Vagina (tissue), 2 donors: ENCODE measurements around the gene ATXN1. TPM values are rescaled to one million over a fixed set of nuclear protein-coding genes. Genes with fewer than 3 reads are reported as not detected.
"Not testable (repeated sequence)": the region's sequence is repeated elsewhere in the genome, so short reads cannot be mapped to it uniquely, and the experiment has no call there.

ENCODE experiments used
- DNase-seq, 2 donors: peaks; one replicate each; pipeline ENCODE4 v3.0.0-alpha.2; 2017; ENCODE audit errors: extremely low spot score in 2 of 2
- H3K27ac ChIP-seq: fragments of 200-600 bp; sonication (generic); one replicate; pipeline ENCODE4 v1.5.1; 2019
- H3K27me3 ChIP-seq: fragments of 200-600 bp; sonication (generic); one replicate; pipeline ENCODE4 v1.5.1; 2019
- H3K36me3 ChIP-seq, 2 donors: fragments of 200-600 bp; sonication (generic); one replicate each; pipeline ENCODE4 v1.5.1; 2017 to 2019
- H3K4me1 ChIP-seq: fragments of 200-600 bp; sonication (generic); one replicate; pipeline ENCODE4 v1.5.1; 2019
- H3K4me3 ChIP-seq, 2 donors: fragments of 200-600 bp; sonication (generic); 1 replicate in 1 of 2; 2 replicates in 1 of 2; pipeline ENCODE4 v1.5.1; 2016 to 2019
- H3K9me3 ChIP-seq: fragments of 200-600 bp; sonication (generic); one replicate; pipeline ENCODE4 v1.5.1; 2019
- CTCF ChIP-seq, 3 experiments: fragments of 450-650 bp in 2 of 3; fragments of 200-600 bp in 1 of 3; sonication (generic) in 1 of 3; IDR thresholded peaks; one replicate each; pipeline ENCODE4 v1.5.1; 2017 to 2019; ENCODE audit warnings: antibody characterized with exemption in 3 of 3, mild to moderate bottlenecking in 2 of 3, moderate library complexity in 2 of 3
- POLR2A ChIP-seq, 2 donors: fragments of 450-650 bp; IDR thresholded peaks; one replicate each; pipeline ENCODE4 v1.6.1; 2017; ENCODE audit warnings: antibody characterized with exemption in 2 of 2, mild to moderate bottlenecking in 2 of 2, moderate library complexity in 2 of 2
- POLR2AphosphoS5 ChIP-seq, 2 donors: sonication (generic); formaldehyde crosslinking; IDR thresholded peaks; one replicate each; pipeline ENCODE4 v1.9.0; 2017; ENCODE audit warnings: antibody characterized with exemption in 2 of 2, mild to moderate bottlenecking in 2 of 2, low read depth in 1 of 2; ENCODE audit not compliant: insufficient read depth in 1 of 2
- intact Hi-C: fragments of 100-400 bp; cut with DNase I; formaldehyde crosslinking; loops from one replicate; pipeline ENCODE4 v1.15.1; 2023
- total RNA-seq: library from RNA; depleted of rRNA; stranded (reverse); fragments of >200 nt; gene quantifications from one replicate; pipeline ENCODE4 v1.2.3, GENCODE V29; 2016

The ATXN1 gene
- total RNA-seq, 1 donor from 2014 or later, result 43.2 TPM

GRCh38 chr6:16270178-16270794 lies 491.0 kb downstream of the ATXN1 start:
- intact Hi-C loops, result no loop called here
- TF ChIP-seq POLR2A (IDR thresholded peaks at IDR 0.05) (no peak), CTCF (IDR thresholded peaks at IDR 0.05) (no peak), POLR2AphosphoS5 (IDR thresholded peaks at IDR 0.05; ENCODE audit: insufficient read depth in 1 of 2, low read depth in 1 of 2) (no peak)
- Histone ChIP-seq H3K27me3 (no peaks in the 10 kb centered on the region), H3K36me3 (no peaks in the 10 kb centered on the region), H3K9me3 (no peaks in the 10 kb centered on the region), H3K4me1 (no peaks in the 10 kb centered on the region), H3K27ac (no peak overlapping the region), H3K4me3 (no peak overlapping the region)
- no peak for DNase-seq

GRCh38 chr6:16269442-16270070 lies 491.7 kb downstream of the ATXN1 start:
- H3K36me3 ChIP-seq, H3K27me3 ChIP-seq, DNase-seq, H3K4me3 ChIP-seq, intact Hi-C loops, H3K27ac ChIP-seq, H3K4me1 ChIP-seq, H3K9me3 ChIP-seq: not testable (repeated sequence)

GRCh38 chr6:16267428-16268263 lies 493.6 kb downstream of the ATXN1 start:
- intact Hi-C loops, result no loop called here
- no peak for DNase-seq
- Histone ChIP-seq H3K27me3 (no peaks in the 10 kb centered on the region), H3K9me3 (no peaks in the 10 kb centered on the region), H3K4me3 (no peak overlapping the region), H3K27ac (no peak overlapping the region), H3K36me3 (no peaks in the 10 kb centered on the region), H3K4me1 (no peaks in the 10 kb centered on the region)
- no peak for TF ChIP-seq POLR2A (IDR thresholded peaks at IDR 0.05)
- no peak for TF ChIP-seq POLR2AphosphoS5 (IDR thresholded peaks at IDR 0.05; ENCODE audit: insufficient read depth in 1 of 2, low read depth in 1 of 2)
- no peak for TF ChIP-seq CTCF (IDR thresholded peaks at IDR 0.05)

- no peak for TF ChIP-seq POLR2AphosphoS5 (IDR thresholded peaks at IDR 0.05; ENCODE audit: insufficient read depth in 1 of 2, low read depth in 1 of 2)
- no peak for TF ChIP-seq POLR2A (IDR thresholded peaks at IDR 0.05)
- TF ChIP-seq CTCF (IDR thresholded peaks at IDR 0.05), result no peak
- H3K4me1 ChIP-seq, result no peaks in the 10 kb centered on the region
Measured at GRCh38 chr6:16265351-16266341, 495.6 kb downstream of the ATXN1 start.

GRCh38 chr6:16264785-16265184 lies 496.5 kb downstream of the ATXN1 start:
- TF ChIP-seq POLR2AphosphoS5 (IDR thresholded peaks at IDR 0.05; ENCODE audit: insufficient read depth in 1 of 2, low read depth in 1 of 2) (no peak), POLR2A (IDR thresholded peaks at IDR 0.05) (no peak), CTCF (IDR thresholded peaks at IDR 0.05) (no peak)
- Histone ChIP-seq H3K4me3 (no peak overlapping the region), H3K27me3 (no peaks in the 10 kb centered on the region), H3K36me3 (no peaks in the 10 kb centered on the region), H3K9me3 (no peaks in the 10 kb centered on the region), H3K4me1 (no peaks in the 10 kb centered on the region), H3K27ac (no peak overlapping the region)
- no peak for DNase-seq
- intact Hi-C loops, result no loop called here

More at GRCh38 chr6:16265351-16266341, 495.6 kb downstream of the ATXN1 start:
- Histone ChIP-seq H3K9me3 (no peaks in the 10 kb centered on the region), H3K27ac (no peak overlapping the region), H3K4me3 (no peak overlapping the region), H3K36me3 (no peaks in the 10 kb centered on the region), H3K27me3 (no peaks in the 10 kb centered on the region)
- intact Hi-C loops, result no loop called here
- DNase-seq, result no peak

- DNase-seq, intact Hi-C loops, H3K4me1 ChIP-seq: not testable (repeated sequence)
Measured at GRCh38 chr6:16263464-16264099, 497.7 kb downstream of the ATXN1 start.

GRCh38 chr6:16262773-16263172 lies 498.5 kb downstream of the ATXN1 start:
- H3K4me1 ChIP-seq, H3K4me3 ChIP-seq, intact Hi-C loops, H3K27ac ChIP-seq, H3K36me3 ChIP-seq, DNase-seq, H3K27me3 ChIP-seq, H3K9me3 ChIP-seq: not testable (repeated sequence)

More at GRCh38 chr6:16263464-16264099, 497.7 kb downstream of the ATXN1 start:
- H3K27me3 ChIP-seq, H3K36me3 ChIP-seq, H3K9me3 ChIP-seq, H3K27ac ChIP-seq, H3K4me3 ChIP-seq: not testable (repeated sequence)
